Effector memory CD4-positive, alpha-beta T cell (primary cell): ENCODE results near the gene PKP1.

Source experiments
- DNase-seq, 3 donors: peaks; one replicate each; pipeline ENCODE4 v3.0.0-alpha.2; 2020
- H3K27ac ChIP-seq: 2 replicates; pipeline ENCODE4 v1.7.0; 2013; ENCODE audit warnings: mild to moderate bottlenecking, low read length, moderate library complexity; ENCODE audit not compliant: insufficient read depth, poor library complexity, severe bottlenecking
- H3K27me3 ChIP-seq: replicated peaks from 2 replicates; pipeline ENCODE4 v1.7.0; 2013; ENCODE audit warnings: mild to moderate bottlenecking, low read length; ENCODE audit not compliant: insufficient read depth, control insufficient read depth, poor library complexity, severe bottlenecking
- H3K36me3 ChIP-seq: 2 replicates; pipeline ENCODE4 v1.7.0; 2013; ENCODE audit warnings: mild to moderate bottlenecking, low read length, moderate library complexity; ENCODE audit not compliant: control insufficient read depth, insufficient read depth
- H3K4me1 ChIP-seq: 2 replicates; pipeline ENCODE4 v1.7.0; 2013; ENCODE audit warnings: low read length, mild to moderate bottlenecking; ENCODE audit not compliant: control insufficient read depth, insufficient read depth, poor library complexity, severe bottlenecking
- H3K4me3 ChIP-seq: 2 replicates; pipeline ENCODE4 v1.7.0; 2013; ENCODE audit warnings: low read length, low read depth, mild to moderate bottlenecking; ENCODE audit not compliant: insufficient read depth, poor library complexity, severe bottlenecking
- H3K9me3 ChIP-seq: 2 replicates; pipeline ENCODE4 v1.7.0; 2013; ENCODE audit warnings: mild to moderate bottlenecking, low read length, moderate library complexity; ENCODE audit not compliant: control insufficient read depth

The PKP1 gene

GRCh38 chr1:201361652-201362504 lies 78.6 kb downstream of the PKP1 start:
- H3K9me3 ChIP-seq = no peaks in the 10 kb centered on the region
- no peak overlapping the region for H3K4me3 ChIP-seq
- H3K4me1 ChIP-seq = no peaks in the 10 kb centered on the region
- H3K27me3 ChIP-seq = no peaks in the 10 kb centered on the region
- DNase-seq = no peak
- H3K27ac ChIP-seq = no peak overlapping the region
- no peaks in the 10 kb centered on the region for H3K36me3 ChIP-seq

- H3K27me3 ChIP-seq = no peaks in the 10 kb centered on the region
These were observed 79.6 kb downstream of the PKP1 start for GRCh38 chr1:201362906-201363305.

GRCh38 chr1:201363467-201363866 lies 80.2 kb downstream of the PKP1 start:
- H3K27ac ChIP-seq = no peak overlapping the region
- no peaks in the 10 kb centered on the region for H3K9me3 ChIP-seq
- no peak for DNase-seq
- no peaks in the 10 kb centered on the region for H3K4me1 ChIP-seq
- no peak overlapping the region for H3K4me3 ChIP-seq
- H3K36me3 ChIP-seq = no peaks in the 10 kb centered on the region
- H3K27me3 ChIP-seq = no peaks in the 10 kb centered on the region

More at GRCh38 chr1:201362906-201363305, 79.6 kb downstream of the PKP1 start:
- Histone ChIP-seq H3K4me1 (no peaks in the 10 kb centered on the region), H3K27ac (no peak overlapping the region), H3K4me3 (no peak overlapping the region), H3K36me3 (no peaks in the 10 kb centered on the region), H3K9me3 (no peaks in the 10 kb centered on the region)
- no peak for DNase-seq

- no peak for DNase-seq
- Histone ChIP-seq H3K27ac (no peak overlapping the region), H3K27me3 (no peaks in the 10 kb centered on the region)
These were observed 81.5 kb downstream of the PKP1 start for GRCh38 chr1:201364808-201365105.

GRCh38 chr1:201365251-201365650 lies 81.9 kb downstream of the PKP1 start:
- H3K36me3 ChIP-seq = no peaks in the 10 kb centered on the region
- no peaks in the 10 kb centered on the region for H3K4me1 ChIP-seq
- H3K4me3 ChIP-seq = no peak overlapping the region
- DNase-seq = no peak
- H3K27ac ChIP-seq = no peak overlapping the region
- no peaks in the 10 kb centered on the region for H3K27me3 ChIP-seq
- no peaks in the 10 kb centered on the region for H3K9me3 ChIP-seq

More at GRCh38 chr1:201364808-201365105, 81.5 kb downstream of the PKP1 start:
- H3K9me3 ChIP-seq = no peaks in the 10 kb centered on the region
- no peak overlapping the region for H3K4me3 ChIP-seq
- H3K4me1 ChIP-seq = no peaks in the 10 kb centered on the region
- no peaks in the 10 kb centered on the region for H3K36me3 ChIP-seq

- Histone ChIP-seq H3K4me1 (no peaks in the 10 kb centered on the region), H3K4me3 (no peak overlapping the region), H3K27ac (no peak overlapping the region), H3K9me3 (no peaks in the 10 kb centered on the region), H3K27me3 (no peaks in the 10 kb centered on the region), H3K36me3 (no peaks in the 10 kb centered on the region)
- no peak for DNase-seq
These were observed 83.4 kb downstream of the PKP1 start for GRCh38 chr1:201366696-201367095.

GRCh38 chr1:201369209-201369608 lies 85.9 kb downstream of the PKP1 start:
- DNase-seq = no peak
- no peaks in the 10 kb centered on the region for H3K27me3 ChIP-seq
- H3K27ac ChIP-seq = no peak overlapping the region
- H3K4me1 ChIP-seq = no peaks in the 10 kb centered on the region
- H3K9me3 ChIP-seq = no peaks in the 10 kb centered on the region
- no peaks in the 10 kb centered on the region for H3K36me3 ChIP-seq
- H3K4me3 ChIP-seq = no peak overlapping the region

GRCh38 chr1:201370500-201370899 lies 87.2 kb downstream of the PKP1 start:
- Histone ChIP-seq H3K9me3 (no peaks in the 10 kb centered on the region), H3K27ac (no peak overlapping the region), H3K27me3 (no peaks in the 10 kb centered on the region), H3K4me3 (no peak overlapping the region), H3K36me3 (no peaks in the 10 kb centered on the region), H3K4me1 (no peaks in the 10 kb centered on the region)
- no peak for DNase-seq

GRCh38 chr1:201371276-201371675 lies 88.0 kb downstream of the PKP1 start:
- no peaks in the 10 kb centered on the region for H3K27me3 ChIP-seq

GRCh38 chr1:201371792-201372191 lies 88.5 kb downstream of the PKP1 start:
- no peaks in the 10 kb centered on the region for H3K9me3 ChIP-seq
- no peaks in the 10 kb centered on the region for H3K27me3 ChIP-seq
- H3K4me3 ChIP-seq = no peak overlapping the region
- no peaks in the 10 kb centered on the region for H3K4me1 ChIP-seq
- no peaks in the 10 kb centered on the region for H3K36me3 ChIP-seq
- DNase-seq = no peak
- H3K27ac ChIP-seq = no peak overlapping the region

More at GRCh38 chr1:201371276-201371675, 88.0 kb downstream of the PKP1 start:
- Histone ChIP-seq H3K4me1 (no peaks in the 10 kb centered on the region), H3K4me3 (no peak overlapping the region), H3K9me3 (no peaks in the 10 kb centered on the region), H3K36me3 (no peaks in the 10 kb centered on the region), H3K27ac (no peak overlapping the region)
- DNase-seq = no peak
